GM21390 (cell line): Measurements from ENCODE around the gene CREG1.
"Not testable (repeated sequence)": the region's sequence is repeated elsewhere in the genome, so short reads cannot be mapped to it uniquely, and the experiment has no call there.

Experiments
- ATAC-seq: cut with Tn5 transposase; IDR thresholded peaks from one replicate; pipeline ENCODE4 v1.9.1; 2021; ENCODE audit not compliant: unreplicated experiment

Gene CREG1

GRCh38 chr1:167553136-167554027, at the start of gene CREG1:
CREG1 (minus strand) TSS chr1:167553762.
- peak; percentile 98 for ATAC-seq

- ATAC-seq, result no peak
These were observed 49.3 kb upstream of the CREG1 start for GRCh38 chr1:167602840-167603239.

- no peak for ATAC-seq
These were observed 48.2 kb upstream of the CREG1 start for GRCh38 chr1:167601442-167602383.

GRCh38 chr1:167599957-167600581, 46.5 kb upstream of the CREG1 start:
- peak; percentile 78 for ATAC-seq

GRCh38 chr1:167594822-167595221, 41.3 kb upstream of the CREG1 start:
- no peak for ATAC-seq

- no peak for ATAC-seq
These were observed 40.3 kb upstream of the CREG1 start for GRCh38 chr1:167593860-167594259.

GRCh38 chr1:167592475-167592874, 38.9 kb upstream of the CREG1 start:
- no peak for ATAC-seq

GRCh38 chr1:167588361-167588760, 34.8 kb upstream of the CREG1 start:
- ATAC-seq, result no peak

GRCh38 chr1:167587872-167588271, 34.3 kb upstream of the CREG1 start:
- ATAC-seq, result no peak

- no peak for ATAC-seq
These were observed 33.8 kb upstream of the CREG1 start for GRCh38 chr1:167587342-167587741.

GRCh38 chr1:167584581-167584980, 31.0 kb upstream of the CREG1 start:
- ATAC-seq, result no peak

- no peak for ATAC-seq
These were observed 29.2 kb upstream of the CREG1 start for GRCh38 chr1:167582722-167583121.

- ATAC-seq, result no peak
These were observed 28.5 kb upstream of the CREG1 start for GRCh38 chr1:167582064-167582463.

- ATAC-seq, result no peak
These were observed 26.4 kb upstream of the CREG1 start for GRCh38 chr1:167579986-167580385.

GRCh38 chr1:167578939-167579521, 25.5 kb upstream of the CREG1 start:
- ATAC-seq, result no peak

GRCh38 chr1:167575649-167576048, 22.1 kb upstream of the CREG1 start:
- no peak for ATAC-seq

- ATAC-seq, result no peak
These were observed 19.5 kb upstream of the CREG1 start for GRCh38 chr1:167573035-167573434.

GRCh38 chr1:167570712-167571111, 17.1 kb upstream of the CREG1 start:
- not testable (repeated sequence) for ATAC-seq

- no peak for ATAC-seq
These were observed 14.1 kb upstream of the CREG1 start for GRCh38 chr1:167567663-167568062.

- no peak for ATAC-seq
These were observed 13.2 kb upstream of the CREG1 start for GRCh38 chr1:167566766-167567165.

GRCh38 chr1:167565922-167566321, 12.4 kb upstream of the CREG1 start:
- ATAC-seq, result no peak
